ENCODE measurements around the gene SLC23A2.

SLC23A2 gene

GRCh38 chr20:4957939-4958362 is 43.4 kb downstream of the SLC23A2 start:
- TF ChIP-seq CTCF (IDR thresholded peaks at IDR 0.05; ENCODE audit: low read depth, low read length): no peak
- DNase-seq (ENCODE audit: extremely low read depth, low read depth): no peak

- TF ChIP-seq CTCF (IDR thresholded peaks at IDR 0.05; ENCODE audit: low read depth, low read length): no peak
- DNase-seq (ENCODE audit: extremely low read depth, low read depth): no peak
These were observed 44.1 kb downstream of the SLC23A2 start for GRCh38 chr20:4957187-4957586.

GRCh38 chr20:4956200-4956810 is 45.0 kb downstream of the SLC23A2 start:
- DNase-seq (ENCODE audit: extremely low read depth, low read depth): no peak
- TF ChIP-seq CTCF (IDR thresholded peaks at IDR 0.05; ENCODE audit: low read depth, low read length): peak; percentile 79

GRCh38 chr20:4953881-4954280 is 47.4 kb downstream of the SLC23A2 start:
- TF ChIP-seq CTCF (IDR thresholded peaks at IDR 0.05; ENCODE audit: low read depth, low read length): no peak
- DNase-seq (ENCODE audit: extremely low read depth, low read depth): no peak

- no peak for DNase-seq (ENCODE audit: extremely low read depth, low read depth)
- TF ChIP-seq CTCF (IDR thresholded peaks at IDR 0.05; ENCODE audit: low read depth, low read length): no peak
These were observed 49.1 kb downstream of the SLC23A2 start for GRCh38 chr20:4952229-4952628.

- no peak for DNase-seq (ENCODE audit: extremely low read depth, low read depth)
- TF ChIP-seq CTCF (IDR thresholded peaks at IDR 0.05; ENCODE audit: low read depth, low read length): no peak
These were observed 50.0 kb downstream of the SLC23A2 start for GRCh38 chr20:4951299-4951698.

GRCh38 chr20:4950841-4951240 is 50.5 kb downstream of the SLC23A2 start:
- no peak for TF ChIP-seq CTCF (IDR thresholded peaks at IDR 0.05; ENCODE audit: low read depth, low read length)
- no peak for DNase-seq (ENCODE audit: extremely low read depth, low read depth)
